ENCODE results near the gene CDH5. TPM values are rescaled to one million over a fixed set of nuclear protein-coding genes. Genes with fewer than 3 reads are reported as not detected.
"Not testable (repeated sequence)": the region's sequence is repeated elsewhere in the genome, so short reads cannot be mapped to it uniquely, and the experiment has no call there.

CDH5 gene
- total RNA-seq, 1 experiment from 2014 or later = 0.26 TPM

DNA sequence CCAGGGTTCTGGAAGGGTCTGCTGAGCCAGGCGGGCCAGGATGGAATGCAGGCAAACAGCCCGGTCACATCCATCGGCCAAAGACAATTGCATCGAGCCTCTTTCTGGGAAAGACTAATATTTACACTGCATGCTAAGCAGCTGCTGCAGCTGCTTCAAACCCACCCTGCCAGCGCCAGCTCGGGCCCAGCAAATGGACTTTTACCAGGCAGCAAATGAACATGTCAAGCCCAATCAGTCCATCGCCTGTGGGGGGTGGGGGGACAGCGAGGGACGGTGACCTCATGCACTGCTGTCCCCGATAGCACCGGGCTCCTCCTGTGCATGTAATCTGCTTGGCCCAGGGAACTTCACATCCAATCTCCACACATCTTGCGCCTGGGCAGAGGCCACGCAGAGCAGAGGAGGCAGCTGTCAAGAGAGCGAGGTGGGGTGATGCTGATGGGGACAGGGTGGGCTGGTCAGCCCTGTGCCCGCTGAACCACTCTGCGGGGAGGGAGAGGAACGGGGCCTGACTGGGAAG is 39.4 kb upstream of the CDH5 start:
- Histone ChIP-seq H3K27me3 (replicated peaks; ENCODE audit: insufficient read depth, low read depth, low read length, poor library complexity) (no peaks in the 10 kb centered on the region), H3K9me3 (ENCODE audit: low read depth, low read length, poor library complexity, severe bottlenecking) (no peaks in the 10 kb centered on the region), H3K27ac (ENCODE audit: low read depth, low read length, poor library complexity, severe bottlenecking) (no peak overlapping the region), H3K4me1 (ENCODE audit: insufficient read depth, low read length, poor library complexity, severe bottlenecking) (no peaks in the 10 kb centered on the region), H3K4me3 (ENCODE audit: low read depth, low read length, poor library complexity, severe bottlenecking) (no peak overlapping the region), H3K36me3 (ENCODE audit: insufficient read depth, low read length, poor library complexity, severe bottlenecking) (no peaks in the 10 kb centered on the region)
- TF ChIP-seq, protein P1, sequence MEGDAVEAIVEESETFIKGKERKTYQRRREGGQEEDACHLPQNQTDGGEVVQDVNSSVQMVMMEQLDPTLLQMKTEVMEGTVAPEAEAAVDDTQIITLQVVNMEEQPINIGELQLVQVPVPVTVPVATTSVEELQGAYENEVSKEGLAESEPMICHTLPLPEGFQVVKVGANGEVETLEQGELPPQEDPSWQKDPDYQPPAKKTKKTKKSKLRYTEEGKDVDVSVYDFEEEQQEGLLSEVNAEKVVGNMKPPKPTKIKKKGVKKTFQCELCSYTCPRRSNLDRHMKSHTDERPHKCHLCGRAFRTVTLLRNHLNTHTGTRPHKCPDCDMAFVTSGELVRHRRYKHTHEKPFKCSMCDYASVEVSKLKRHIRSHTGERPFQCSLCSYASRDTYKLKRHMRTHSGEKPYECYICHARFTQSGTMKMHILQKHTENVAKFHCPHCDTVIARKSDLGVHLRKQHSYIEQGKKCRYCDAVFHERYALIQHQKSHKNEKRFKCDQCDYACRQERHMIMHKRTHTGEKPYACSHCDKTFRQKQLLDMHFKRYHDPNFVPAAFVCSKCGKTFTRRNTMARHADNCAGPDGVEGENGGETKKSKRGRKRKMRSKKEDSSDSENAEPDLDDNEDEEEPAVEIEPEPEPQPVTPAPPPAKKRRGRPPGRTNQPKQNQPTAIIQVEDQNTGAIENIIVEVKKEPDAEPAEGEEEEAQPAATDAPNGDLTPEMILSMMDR (conservative IDR thresholded peaks at IDR 0.05; ENCODE audit: low read depth, low read length) = no peak
- no peak for TF ChIP-seq EZH2 (IDR thresholded peaks at IDR 0.05; ENCODE audit: borderline replicate concordance, low read depth, low read length, poor library complexity, severe bottlenecking)
- ChIA-PET POLR2A (ENCODE audit: low non-redundant PET) (no interaction called here), CTCF (no interaction called here)
- no TSS peak for BruUV-seq (replicated peaks)
- intact Hi-C loops (cut with micrococcal nuclease; ENCODE audit: unreplicated experiment) = no loop called here
- DNase-seq (ENCODE audit: low spot score) = no peak

GRCh38 chr16:66328282-66328681 is 38.2 kb upstream of the CDH5 start:
- no TSS peak for BruUV-seq (replicated peaks)

DNA sequence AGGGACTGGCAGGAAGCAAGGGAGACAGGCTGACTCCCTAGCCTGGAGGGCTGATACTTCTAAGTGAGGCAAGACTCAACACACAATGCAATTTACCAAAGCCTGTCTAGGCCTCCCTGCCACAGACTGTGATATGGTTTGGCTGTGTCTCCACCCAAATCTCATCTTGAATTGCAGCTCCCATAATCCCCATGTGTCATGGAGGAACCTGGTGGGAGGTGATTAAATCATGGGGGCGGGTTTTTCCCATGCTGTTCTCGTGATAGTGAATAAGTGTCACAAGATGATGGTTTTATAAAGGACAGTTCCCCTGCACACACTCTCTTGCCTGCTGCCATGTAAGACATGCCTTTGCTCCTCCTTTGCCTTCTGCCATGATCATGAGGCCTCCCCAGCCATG is 35.0 kb upstream of the CDH5 start:
- H3K9me3 ChIP-seq (ENCODE audit: low read depth, low read length, poor library complexity, severe bottlenecking); CTCF ChIA-PET; BruUV-seq (replicated peaks); H3K27me3 ChIP-seq (replicated peaks; ENCODE audit: insufficient read depth, low read depth, low read length, poor library complexity); POLR2A ChIA-PET (ENCODE audit: low non-redundant PET); intact Hi-C loops (cut with micrococcal nuclease; ENCODE audit: unreplicated experiment); H3K4me3 ChIP-seq (ENCODE audit: low read depth, low read length, poor library complexity, severe bottlenecking); DNase-seq (ENCODE audit: low spot score); H3K36me3 ChIP-seq (ENCODE audit: insufficient read depth, low read length, poor library complexity, severe bottlenecking); H3K27ac ChIP-seq (ENCODE audit: low read depth, low read length, poor library complexity, severe bottlenecking); H3K4me1 ChIP-seq (ENCODE audit: insufficient read depth, low read length, poor library complexity, severe bottlenecking): not testable (repeated sequence)

More at GRCh38 chr16:66328282-66328681, 38.2 kb upstream of the CDH5 start:
- no peaks in the 10 kb centered on the region for H3K36me3 ChIP-seq (ENCODE audit: insufficient read depth, low read length, poor library complexity, severe bottlenecking)
- no peaks in the 10 kb centered on the region for H3K27me3 ChIP-seq (replicated peaks; ENCODE audit: insufficient read depth, low read depth, low read length, poor library complexity)
- DNase-seq (ENCODE audit: low spot score) = no peak
- ChIA-PET CTCF (no interaction called here), POLR2A (ENCODE audit: low non-redundant PET) (no interaction called here)
- no peaks in the 10 kb centered on the region for H3K4me1 ChIP-seq (ENCODE audit: insufficient read depth, low read length, poor library complexity, severe bottlenecking)
- H3K4me3 ChIP-seq (ENCODE audit: low read depth, low read length, poor library complexity, severe bottlenecking) = no peak overlapping the region
- no peak overlapping the region for H3K27ac ChIP-seq (ENCODE audit: low read depth, low read length, poor library complexity, severe bottlenecking)
- TF ChIP-seq, protein P1 (conservative IDR thresholded peaks at IDR 0.05; ENCODE audit: low read depth, low read length) = no peak
- no peak for TF ChIP-seq EZH2 (IDR thresholded peaks at IDR 0.05; ENCODE audit: borderline replicate concordance, low read depth, low read length, poor library complexity, severe bottlenecking)
- H3K9me3 ChIP-seq (ENCODE audit: low read depth, low read length, poor library complexity, severe bottlenecking) = no peaks in the 10 kb centered on the region
- intact Hi-C loops (cut with micrococcal nuclease; ENCODE audit: unreplicated experiment) = no loop called here

Measured in A673 (cell line).